ENCODE results near the gene DPP6. TPM values are rescaled to one million over a fixed set of nuclear protein-coding genes. Genes with fewer than 3 reads are reported as not detected.

Gene DPP6
- total and polyA plus RNA-seq, 2 of the 8 experiments (the other 6 are each of a cell fraction or from before 2014, with no cell fraction given): 4.7 to 6.8 TPM

GRCh38 chr7:154726368-154726767 is 674.2 kb downstream of the DPP6 start (continued):
- TF ChIP-seq, protein P1, sequence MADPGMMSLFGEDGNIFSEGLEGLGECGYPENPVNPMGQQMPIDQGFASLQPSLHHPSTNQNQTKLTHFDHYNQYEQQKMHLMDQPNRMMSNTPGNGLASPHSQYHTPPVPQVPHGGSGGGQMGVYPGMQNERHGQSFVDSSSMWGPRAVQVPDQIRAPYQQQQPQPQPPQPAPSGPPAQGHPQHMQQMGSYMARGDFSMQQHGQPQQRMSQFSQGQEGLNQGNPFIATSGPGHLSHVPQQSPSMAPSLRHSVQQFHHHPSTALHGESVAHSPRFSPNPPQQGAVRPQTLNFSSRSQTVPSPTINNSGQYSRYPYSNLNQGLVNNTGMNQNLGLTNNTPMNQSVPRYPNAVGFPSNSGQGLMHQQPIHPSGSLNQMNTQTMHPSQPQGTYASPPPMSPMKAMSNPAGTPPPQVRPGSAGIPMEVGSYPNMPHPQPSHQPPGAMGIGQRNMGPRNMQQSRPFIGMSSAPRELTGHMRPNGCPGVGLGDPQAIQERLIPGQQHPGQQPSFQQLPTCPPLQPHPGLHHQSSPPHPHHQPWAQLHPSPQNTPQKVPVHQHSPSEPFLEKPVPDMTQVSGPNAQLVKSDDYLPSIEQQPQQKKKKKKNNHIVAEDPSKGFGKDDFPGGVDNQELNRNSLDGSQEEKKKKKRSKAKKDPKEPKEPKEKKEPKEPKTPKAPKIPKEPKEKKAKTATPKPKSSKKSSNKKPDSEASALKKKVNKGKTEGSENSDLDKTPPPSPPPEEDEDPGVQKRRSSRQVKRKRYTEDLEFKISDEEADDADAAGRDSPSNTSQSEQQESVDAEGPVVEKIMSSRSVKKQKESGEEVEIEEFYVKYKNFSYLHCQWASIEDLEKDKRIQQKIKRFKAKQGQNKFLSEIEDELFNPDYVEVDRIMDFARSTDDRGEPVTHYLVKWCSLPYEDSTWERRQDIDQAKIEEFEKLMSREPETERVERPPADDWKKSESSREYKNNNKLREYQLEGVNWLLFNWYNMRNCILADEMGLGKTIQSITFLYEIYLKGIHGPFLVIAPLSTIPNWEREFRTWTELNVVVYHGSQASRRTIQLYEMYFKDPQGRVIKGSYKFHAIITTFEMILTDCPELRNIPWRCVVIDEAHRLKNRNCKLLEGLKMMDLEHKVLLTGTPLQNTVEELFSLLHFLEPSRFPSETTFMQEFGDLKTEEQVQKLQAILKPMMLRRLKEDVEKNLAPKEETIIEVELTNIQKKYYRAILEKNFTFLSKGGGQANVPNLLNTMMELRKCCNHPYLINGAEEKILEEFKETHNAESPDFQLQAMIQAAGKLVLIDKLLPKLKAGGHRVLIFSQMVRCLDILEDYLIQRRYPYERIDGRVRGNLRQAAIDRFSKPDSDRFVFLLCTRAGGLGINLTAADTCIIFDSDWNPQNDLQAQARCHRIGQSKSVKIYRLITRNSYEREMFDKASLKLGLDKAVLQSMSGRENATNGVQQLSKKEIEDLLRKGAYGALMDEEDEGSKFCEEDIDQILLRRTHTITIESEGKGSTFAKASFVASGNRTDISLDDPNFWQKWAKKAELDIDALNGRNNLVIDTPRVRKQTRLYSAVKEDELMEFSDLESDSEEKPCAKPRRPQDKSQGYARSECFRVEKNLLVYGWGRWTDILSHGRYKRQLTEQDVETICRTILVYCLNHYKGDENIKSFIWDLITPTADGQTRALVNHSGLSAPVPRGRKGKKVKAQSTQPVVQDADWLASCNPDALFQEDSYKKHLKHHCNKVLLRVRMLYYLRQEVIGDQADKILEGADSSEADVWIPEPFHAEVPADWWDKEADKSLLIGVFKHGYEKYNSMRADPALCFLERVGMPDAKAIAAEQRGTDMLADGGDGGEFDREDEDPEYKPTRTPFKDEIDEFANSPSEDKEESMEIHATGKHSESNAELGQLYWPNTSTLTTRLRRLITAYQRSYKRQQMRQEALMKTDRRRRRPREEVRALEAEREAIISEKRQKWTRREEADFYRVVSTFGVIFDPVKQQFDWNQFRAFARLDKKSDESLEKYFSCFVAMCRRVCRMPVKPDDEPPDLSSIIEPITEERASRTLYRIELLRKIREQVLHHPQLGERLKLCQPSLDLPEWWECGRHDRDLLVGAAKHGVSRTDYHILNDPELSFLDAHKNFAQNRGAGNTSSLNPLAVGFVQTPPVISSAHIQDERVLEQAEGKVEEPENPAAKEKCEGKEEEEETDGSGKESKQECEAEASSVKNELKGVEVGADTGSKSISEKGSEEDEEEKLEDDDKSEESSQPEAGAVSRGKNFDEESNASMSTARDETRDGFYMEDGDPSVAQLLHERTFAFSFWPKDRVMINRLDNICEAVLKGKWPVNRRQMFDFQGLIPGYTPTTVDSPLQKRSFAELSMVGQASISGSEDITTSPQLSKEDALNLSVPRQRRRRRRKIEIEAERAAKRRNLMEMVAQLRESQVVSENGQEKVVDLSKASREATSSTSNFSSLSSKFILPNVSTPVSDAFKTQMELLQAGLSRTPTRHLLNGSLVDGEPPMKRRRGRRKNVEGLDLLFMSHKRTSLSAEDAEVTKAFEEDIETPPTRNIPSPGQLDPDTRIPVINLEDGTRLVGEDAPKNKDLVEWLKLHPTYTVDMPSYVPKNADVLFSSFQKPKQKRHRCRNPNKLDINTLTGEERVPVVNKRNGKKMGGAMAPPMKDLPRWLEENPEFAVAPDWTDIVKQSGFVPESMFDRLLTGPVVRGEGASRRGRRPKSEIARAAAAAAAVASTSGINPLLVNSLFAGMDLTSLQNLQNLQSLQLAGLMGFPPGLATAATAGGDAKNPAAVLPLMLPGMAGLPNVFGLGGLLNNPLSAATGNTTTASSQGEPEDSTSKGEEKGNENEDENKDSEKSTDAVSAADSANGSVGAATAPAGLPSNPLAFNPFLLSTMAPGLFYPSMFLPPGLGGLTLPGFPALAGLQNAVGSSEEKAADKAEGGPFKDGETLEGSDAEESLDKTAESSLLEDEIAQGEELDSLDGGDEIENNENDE (IDR thresholded peaks at IDR 0.05; ENCODE audit: insufficient replicate concordance, low read length): no peak
- TF ChIP-seq SIX5 (IDR thresholded peaks at IDR 0.05; ENCODE audit: low read depth, low read length) (no peak), KDM1A (IDR thresholded peaks at IDR 0.05; ENCODE audit: borderline replicate concordance, low read length) (no peak), GABPA (IDR thresholded peaks at IDR 0.05; ENCODE audit: borderline replicate concordance, insufficient read depth, low read length) (no peak), KDM4A (IDR thresholded peaks at IDR 0.05; ENCODE audit: low read depth, low read length, severe bottlenecking) (no peak), JUN (IDR thresholded peaks at IDR 0.05; ENCODE audit: low read depth, low read length) (no peak), CBX5 (IDR thresholded peaks at IDR 0.05; ENCODE audit: low read depth, low read length) (no peak), GTF2F1 (IDR thresholded peaks at IDR 0.05; ENCODE audit: borderline replicate concordance, low read depth, low read length) (no peak), TCF12 (IDR thresholded peaks at IDR 0.05; ENCODE audit: low read depth, low read length) (no peak), BCL11A (IDR thresholded peaks at IDR 0.05; ENCODE audit: low read depth in 2 of 2, low read length in 2 of 2) (no peak), CHD2 (IDR thresholded peaks at IDR 0.05; ENCODE audit: low read length) (no peak), TAF7 (optimal IDR thresholded peaks at IDR 0.05; ENCODE audit: borderline replicate concordance, low read depth, low read length) (no peak)
